Esophagus squamous epithelium (tissue), 4 donors: ENCODE data around the gene GPD1.

Source experiments
- CTCF ChIP-seq, 6 experiments: fragments of 450-650 bp in 4 of 6; fragments of 200-600 bp in 2 of 6; sonication (generic) in 2 of 6; IDR thresholded peaks; one replicate each; pipeline ENCODE4 v1.5.1; 2016 to 2019; ENCODE audit warnings: antibody characterized with exemption in 6 of 6, mild to moderate bottlenecking in 4 of 6, moderate library complexity in 4 of 6
- POLR2A ChIP-seq, 4 donors: fragments of 450-650 bp; IDR thresholded peaks; one replicate each; pipeline ENCODE4 v1.6.1; 2017; ENCODE audit warnings: antibody characterized with exemption in 4 of 4, mild to moderate bottlenecking in 4 of 4, moderate library complexity in 3 of 4

DNA sequence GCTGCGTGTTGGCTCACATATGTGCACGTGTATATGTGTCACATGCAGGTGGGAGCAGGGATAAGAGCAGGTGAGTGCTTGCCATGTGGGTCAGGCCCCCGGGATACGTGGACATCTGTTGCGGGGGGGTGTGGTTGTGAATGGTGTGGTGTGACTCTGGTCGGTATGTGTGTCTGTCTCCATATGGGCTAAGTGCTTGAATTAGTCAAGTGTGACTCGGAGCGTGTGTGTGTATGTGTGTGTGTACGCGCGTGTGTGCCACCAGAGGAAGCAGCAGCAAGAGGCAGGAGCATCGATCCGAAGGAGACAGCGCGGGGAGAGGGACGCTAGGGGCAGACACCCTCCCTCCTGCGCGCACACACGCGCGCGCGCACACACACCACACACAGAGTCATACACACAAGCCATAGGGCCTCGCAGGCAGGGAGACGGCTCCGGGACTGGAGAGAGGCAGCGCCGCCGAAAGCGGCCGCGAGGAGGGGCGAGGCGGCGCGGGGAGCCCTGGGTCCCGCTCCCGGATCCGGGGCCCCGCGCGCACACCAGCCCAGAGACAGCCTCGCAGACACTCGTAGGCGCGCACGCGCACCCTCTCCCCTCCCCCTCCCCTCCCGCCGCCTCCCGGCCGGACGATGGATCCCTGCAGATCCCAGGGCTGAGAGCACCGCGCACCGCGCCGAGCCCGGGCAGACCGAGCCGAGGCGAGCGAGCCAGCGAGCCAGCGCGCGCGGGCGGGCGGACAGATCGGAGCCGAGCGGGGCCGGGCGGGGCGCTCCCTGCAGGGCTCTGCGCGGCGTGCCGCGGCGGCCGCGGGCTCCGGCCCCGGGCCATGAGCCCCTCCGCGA, 46.6 kb upstream of the GPD1 start, which contains the start of gene ASIC1:
- TF ChIP-seq CTCF (IDR thresholded peaks at IDR 0.05) (peak in 2 of 6 experiments; percentile 5 to 28), POLR2A (IDR thresholded peaks at IDR 0.05) (no peak)
